Effector CD8-positive, alpha-beta T cell (primary cell): ENCODE measurements around the gene ZNF146.
A peak's percentile ranks its signal among the peaks of the same experiment; 100 is the strongest.
"Not testable (repeated sequence)": the region's sequence is repeated elsewhere in the genome, so short reads cannot be mapped to it uniquely, and the experiment has no call there.

Experiments used
- DNase-seq: peaks from one replicate; lab custom pipeline; 2025; lab: John Stamatoyannopoulos, UW
- total RNA-seq, 4 experiments: gene quantifications; one replicate each; lab custom pipeline; 2026; lab: John Stamatoyannopoulos, UW

The ZNF146 gene
- total RNA-seq, result 167 to 218 (median 199) reads per million in 4 experiments

DNA sequence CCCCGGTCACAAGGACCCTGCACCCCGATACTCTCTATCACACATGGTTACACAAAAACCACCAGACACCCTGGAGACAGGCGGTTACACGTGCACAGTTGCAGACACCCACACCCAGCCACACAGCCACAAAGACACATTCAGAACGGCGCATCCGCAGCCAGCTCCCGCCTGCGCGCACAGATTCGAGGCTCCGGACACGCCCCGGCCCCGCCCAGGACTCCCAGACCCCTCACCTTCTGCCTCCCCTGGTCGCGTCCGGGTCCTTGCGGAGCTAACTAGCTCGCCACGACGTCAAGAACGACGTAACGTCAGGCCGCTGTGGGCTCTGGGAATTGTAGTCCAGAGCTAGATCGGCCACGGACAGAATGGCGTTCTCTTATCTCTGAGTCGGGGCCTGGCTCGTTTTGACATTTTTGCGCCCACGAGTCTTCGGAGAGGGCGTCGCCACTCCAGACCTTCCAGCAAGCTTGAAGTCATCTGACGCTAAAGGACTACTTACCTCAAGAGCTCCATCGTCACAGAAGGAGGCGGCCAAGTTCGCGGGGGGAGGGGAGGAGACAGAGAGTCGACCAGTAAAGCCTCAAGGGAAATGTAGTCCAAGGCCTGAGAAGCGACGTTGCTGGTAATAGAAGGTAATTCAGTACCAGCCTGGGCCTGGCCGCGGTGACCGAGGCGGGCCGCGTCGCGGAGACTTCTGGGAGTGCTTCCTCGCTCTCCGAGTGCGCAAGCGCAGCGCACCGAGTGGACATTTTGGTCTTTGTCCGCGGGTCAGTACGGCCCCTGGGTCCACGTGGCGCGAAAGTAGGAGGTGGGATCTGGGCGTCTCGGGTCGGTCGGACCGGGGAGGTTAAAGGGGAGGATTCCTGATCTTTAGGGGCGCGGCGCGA is at the start of gene ZNF146, which contains the start of gene ZNF565:
ZNF146 (plus strand) TSS at position 721 of the 890 bp plus-strand sequence. CDS start 21,335 bp downstream, outside the sequence.
ZNF565 (minus strand) TSS at position 280 of the 890 bp plus-strand sequence. CDS start 12,680 bp downstream, outside the sequence.
- DNase-seq, result peak; percentile 92

DNA sequence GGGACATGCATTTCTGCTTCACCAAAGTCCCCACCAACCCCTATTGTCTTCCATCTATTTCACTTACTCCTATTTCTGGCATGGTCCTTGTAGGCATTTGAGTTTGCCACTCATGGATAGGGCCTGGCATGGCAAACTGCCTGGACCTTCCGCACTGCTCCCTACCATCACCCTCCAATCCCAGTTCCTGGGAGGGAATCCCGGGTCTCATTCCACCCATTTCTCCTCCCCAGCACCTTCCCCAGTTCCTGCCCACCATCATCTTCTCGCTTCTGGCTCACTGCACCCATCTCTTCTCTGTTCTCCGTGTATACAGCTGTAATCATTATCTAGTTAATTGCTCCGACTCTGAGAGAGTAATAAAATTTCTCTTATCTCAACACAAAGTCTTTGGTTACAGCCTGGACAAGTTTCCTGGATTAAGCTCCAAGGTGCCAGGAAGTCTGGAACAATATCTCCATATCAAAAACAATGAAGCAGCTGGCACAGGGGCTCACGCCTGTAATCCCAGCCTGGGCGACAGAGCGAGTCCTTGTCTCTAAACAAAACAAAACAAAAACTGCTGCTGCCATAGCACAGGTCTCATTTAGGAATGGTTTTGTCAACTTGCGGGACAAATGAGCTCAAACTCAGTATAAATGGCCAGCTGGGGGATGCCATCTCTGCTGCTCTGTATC is 45.7 kb upstream of the ZNF146 start:
- no peak for DNase-seq

DNA sequence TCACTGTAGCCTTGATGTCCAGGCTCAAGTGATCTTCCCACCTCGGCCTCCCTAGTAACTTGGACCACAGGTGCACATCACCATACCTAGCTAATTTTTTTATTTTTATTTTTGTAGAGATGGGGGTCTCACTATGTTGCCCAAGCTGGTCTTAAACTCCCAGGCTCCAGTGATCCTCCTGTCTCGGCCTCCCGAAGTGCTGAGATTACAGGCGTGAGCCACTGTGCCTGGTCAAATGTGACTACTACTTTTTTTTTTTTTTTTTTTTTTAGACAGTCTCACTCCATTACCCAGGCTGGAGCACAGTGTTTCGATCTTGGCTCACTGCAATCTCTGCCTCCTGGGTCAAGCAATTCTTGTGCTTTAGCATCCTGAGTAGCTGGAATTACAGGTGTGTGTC is 42.1 kb upstream of the ZNF146 start:
- no peak for DNase-seq

DNA sequence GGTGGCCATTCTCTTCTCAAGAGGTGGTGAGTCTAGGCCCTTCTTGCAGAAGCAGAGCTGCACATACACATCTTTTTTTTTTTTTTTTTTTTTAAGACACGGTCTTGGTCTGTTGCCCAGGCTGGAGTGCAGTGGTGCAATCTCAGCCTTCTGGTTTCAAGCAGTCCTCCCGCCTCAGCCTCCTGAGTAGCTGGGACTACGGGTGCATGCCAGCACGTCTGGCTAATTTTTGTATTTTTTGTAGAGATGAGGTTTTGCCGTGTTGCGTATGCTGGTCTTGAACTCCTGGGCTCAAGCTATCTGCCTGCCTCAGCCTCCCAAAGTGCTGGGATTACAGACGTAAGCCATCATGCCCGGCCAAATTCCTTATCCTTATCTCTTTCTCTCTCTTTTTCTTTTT is 41.1 kb upstream of the ZNF146 start:
- not testable (repeated sequence) for DNase-seq

DNA sequence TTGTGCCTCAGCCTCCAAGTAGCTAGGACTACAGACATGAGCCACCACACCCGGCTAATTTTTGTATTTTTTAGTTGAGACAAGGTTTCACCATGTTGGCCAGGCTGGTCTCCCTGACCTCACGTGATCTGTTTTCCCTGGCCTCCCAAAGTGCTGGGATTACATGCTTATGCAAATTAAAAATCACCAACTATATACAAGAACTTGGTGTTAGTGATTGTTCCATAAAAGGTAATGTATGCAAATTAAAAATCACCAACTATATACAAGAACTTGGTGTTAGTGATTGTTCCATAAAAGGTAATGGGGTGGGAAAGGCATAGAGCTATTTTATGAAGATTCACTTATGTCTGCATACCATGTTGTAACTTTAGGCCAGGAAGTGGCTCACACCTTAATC is 35.8 kb upstream of the ZNF146 start:
- DNase-seq, result not testable (repeated sequence)

DNA sequence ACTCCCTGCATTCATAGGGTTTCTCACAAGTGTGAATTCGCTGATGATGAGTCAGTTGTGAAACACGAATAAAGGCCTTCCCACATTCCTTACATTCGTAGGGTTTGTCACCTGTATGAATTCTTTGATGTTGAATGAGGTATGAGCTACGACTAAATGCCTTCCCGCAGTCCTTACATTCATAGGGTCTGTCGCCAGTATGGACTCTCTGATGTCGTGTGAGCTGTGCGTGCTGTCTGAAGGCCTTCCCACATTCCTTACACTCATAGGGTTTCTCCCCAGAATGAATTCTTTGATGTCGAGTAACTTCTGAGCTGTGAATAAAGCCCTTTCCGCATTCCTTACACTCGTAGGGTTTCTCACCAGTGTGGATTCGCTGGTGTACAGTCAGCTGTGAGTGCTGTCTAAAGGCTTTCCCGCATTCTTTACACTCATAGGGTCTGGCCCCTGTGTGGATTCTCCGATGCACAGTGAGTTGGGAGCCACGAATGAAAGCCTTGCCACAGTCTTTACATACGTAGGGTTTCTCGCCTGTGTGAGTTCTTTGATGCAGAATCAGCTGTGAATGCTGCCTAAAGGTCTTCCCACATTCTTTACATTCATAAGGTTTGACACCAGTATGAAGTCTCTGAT is 32.2 kb upstream of the ZNF146 start:
- no peak for DNase-seq

DNA sequence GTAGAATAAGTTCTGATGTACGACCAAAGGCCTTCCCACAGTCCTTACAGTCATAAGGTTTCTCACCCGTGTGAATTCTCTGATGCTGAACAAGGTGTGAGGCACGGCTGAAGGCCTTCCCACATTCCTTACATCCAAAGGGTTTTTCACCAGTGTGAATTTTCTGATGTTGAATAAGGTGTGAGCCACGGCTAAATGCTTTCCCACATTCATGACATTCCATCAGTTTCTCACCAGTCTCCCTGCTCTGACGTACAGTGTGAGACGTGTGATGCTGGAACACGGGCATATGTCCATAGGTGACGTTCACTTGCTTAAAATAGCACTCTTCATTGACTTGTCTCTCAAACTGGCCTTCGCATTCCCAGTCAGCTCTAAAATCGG is 31.7 kb upstream of the ZNF146 start:
- no peak for DNase-seq

DNA sequence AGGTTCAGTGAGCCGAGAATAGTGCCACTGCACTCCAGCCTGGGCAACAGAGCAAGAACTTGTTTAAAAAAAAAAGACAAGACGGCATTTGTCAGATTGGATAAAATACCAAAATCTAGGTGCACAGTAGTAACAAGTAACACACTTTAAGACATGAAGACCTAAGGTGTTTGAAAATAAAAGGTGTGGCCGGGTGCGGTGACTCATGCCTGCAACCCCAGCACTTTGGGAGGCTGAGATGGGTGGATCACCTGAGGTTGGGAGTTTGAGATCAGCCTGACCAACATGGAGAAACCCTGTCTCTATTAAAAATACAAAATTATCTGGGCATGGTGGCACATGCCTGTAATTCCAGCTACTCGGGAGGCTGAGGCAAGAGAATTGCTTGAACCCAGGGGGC is 28.2 kb upstream of the ZNF146 start:
- not testable (repeated sequence) for DNase-seq

DNA sequence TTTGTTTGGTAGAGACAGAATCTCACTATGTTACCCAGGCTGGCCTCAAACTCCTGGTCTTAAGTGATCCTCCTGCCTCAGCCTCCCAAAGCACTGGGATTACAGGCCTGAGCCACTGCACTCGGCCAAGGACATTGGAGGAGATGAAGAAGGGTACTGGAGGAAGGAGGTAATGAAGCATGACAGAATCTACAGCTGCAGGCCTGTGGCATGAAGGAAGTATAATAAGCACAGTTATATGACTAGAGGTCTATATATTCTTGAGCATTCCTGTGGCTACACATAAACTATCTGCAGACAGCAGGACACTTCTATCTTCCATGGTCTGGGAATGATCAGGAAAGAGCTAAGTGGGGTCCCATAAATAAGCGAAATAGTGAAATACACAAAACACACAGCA is 18.7 kb upstream of the ZNF146 start:
- no peak for DNase-seq

DNA sequence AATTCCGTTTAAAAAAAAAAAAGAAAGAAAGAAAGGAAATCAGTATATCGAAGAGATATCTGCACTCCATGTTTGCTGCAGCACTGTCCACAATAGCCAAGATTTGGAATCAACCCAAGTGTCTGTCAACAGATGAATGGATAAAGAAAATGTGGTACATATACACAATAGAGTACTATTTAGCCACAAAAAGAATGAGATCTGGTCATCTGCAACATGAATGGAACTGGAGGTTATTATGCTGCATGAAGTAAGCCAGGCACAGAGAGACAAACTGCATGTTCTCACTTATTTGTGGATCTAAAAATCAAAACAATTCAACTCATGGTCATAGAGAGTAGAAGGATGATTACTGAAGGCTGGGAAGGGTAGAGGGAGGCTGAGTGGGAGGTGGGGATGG is 16.8 kb upstream of the ZNF146 start:
- DNase-seq, result no peak

DNA sequence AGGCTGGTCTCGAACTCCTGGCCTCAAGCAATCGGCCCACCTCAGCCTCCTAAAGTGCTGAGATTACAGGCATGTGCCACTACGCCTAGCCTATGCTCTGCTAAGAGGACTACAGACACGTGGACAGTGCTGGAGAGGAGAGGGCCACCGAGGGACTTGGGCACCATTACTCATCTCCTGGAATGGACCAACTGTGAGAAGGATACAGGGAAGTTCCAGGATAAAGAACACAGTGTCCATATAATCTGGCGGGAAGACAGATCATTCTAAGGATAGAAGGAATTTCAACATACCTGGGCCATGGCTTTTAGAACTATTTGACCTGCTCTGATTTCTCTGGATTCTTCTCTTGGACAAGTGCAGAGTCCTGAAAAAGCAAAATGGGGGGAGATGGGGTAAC is 13.2 kb upstream of the ZNF146 start:
- DNase-seq, result no peak

DNA sequence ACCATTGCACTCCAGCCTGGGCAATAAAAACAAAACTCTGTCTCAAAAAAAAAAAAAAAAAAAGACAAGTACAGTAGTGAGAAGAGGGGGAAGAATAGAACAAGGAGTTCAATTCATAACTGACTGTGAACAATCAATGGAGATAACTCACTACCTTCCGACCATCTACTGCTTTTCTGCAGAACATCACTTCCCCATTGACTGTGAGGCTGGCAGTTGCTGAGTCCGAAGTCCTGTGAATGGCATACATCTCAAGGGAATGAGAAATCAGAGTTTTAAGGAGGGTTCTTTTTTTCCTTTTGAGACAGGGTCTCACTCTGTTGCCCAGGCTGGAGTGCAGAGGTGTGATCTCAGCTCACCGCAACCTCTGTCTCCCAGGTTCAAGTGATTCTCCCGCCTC is 11.6 kb upstream of the ZNF146 start:
- DNase-seq, result no peak

DNA sequence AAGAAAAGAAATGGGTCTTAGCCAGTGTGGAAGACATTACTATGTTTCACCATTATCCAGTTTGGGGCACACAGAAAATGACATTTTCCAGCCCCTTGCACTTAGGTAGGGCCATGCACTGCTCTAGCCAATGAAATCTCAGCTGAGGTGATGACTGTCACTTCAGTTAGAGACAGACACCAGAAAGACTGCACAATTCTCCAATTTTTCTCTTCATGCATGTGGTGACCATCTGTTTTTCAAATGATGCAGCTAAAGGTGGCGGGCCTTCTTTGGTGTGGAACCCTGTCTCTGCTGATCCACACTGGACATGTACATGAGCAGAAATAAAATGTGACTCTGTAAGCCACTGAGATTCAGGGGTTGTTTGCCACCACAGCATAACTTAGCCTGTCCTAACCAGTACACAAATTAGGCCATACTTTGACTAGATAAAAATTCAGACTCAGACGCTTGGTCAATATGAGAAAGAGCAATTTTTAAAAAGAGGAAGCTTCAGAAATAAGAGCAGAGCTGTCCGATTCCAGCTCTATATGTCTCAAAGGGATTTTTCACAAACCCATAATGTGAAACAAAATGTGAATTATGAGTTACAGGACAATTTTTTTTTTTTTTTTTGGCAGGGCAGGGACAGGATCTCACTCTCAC is 7.2 kb upstream of the ZNF146 start:
- DNase-seq, result no peak

DNA sequence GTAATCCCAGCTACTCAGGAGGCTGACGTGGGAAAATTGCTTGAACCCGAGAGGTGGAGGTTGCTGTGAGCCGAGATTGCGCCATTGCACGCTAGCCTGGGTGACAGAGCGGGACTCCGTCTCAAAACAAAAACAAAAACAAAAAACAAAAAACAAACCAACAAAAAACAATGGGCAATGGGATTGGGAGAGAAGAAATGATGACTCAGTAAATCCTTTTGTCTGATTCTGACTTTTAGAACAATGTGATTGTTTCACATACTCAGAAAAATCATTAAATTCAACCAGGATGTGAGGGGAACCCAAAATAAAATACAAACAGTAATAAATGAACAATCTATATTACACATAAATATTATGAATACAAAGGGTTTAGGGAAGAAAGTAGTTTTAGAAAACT is 5.5 kb upstream of the ZNF146 start:
- DNase-seq, result no peak

DNA sequence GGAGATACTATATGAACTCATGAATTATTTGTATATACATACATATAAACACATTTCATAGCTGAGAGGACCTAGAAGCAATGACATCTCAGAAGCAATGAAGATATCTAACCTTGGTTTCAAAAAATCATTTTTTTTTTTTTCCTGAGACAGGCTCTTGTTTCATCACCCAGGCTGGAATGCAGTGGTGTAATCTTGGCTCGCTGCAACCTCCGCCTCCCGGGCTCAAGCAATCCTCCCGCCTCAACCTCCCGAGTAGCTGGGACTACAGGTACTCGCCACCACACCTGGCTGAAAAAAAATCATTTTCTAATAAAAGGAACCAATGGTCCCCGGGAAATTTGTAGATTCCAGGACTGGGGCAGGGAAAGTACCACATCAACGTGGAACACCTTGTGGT is 4.4 kb upstream of the ZNF146 start:
- DNase-seq, result no peak

DNA sequence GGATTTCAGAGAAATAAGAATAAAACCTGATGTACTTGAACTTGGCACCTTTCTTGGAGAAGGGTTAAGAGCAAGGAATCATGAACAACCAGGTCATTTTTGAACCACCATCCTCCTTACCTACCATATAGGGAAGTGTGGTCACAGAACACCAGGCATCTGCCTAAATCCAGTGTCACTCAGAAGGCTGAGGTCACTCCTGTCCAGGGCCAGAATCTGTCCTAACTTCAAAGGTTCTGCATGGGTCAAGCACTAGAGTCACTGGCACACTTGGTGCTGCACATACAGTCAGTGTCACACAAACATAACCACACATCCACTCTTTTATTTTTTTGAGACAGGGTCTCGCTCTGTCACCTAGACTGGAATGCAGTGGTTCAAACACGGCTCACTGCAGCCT is 2.0 kb upstream of the ZNF146 start:
- no peak for DNase-seq

DNA sequence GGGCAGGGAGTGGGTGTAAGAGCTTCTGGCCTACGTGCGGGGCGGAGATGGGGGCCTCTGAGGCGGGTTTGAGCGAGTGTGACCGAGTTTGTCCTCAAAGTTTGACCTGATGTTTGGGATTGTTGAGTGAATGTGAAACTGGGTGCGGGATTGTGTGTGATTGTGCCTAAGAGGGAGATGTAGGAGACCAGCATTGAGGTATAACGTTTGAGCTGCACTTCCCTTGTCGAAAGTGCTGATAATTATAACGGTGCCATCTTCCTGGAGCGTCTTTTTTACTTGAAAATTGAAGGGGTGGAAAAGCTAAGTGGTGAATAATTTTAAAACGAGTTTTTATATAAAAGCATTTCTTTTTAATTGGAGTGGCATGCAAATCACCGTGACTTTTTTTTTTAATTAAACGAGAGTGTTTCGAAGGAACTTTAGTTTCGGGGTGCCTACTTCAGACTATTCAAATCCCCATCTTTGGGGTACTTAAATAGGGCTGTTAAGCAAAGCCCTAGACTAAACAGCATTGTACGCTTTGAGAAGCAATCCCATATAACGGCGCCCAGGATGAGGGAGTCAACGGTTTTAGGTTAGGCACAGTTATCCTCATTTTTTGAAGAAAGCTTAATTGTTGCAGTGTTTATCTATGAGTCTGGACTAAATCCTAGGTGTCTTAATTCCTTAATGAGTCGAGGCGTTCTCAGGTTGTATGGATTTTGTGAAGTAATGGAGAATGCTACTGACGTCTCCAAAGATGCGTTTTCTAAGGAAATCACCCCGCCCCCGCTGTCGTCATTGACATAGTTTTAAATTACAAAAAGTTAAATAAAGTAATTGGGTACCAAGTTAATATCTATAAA is 594 bp downstream of the ZNF146 start:
- DNase-seq, result no peak

DNA sequence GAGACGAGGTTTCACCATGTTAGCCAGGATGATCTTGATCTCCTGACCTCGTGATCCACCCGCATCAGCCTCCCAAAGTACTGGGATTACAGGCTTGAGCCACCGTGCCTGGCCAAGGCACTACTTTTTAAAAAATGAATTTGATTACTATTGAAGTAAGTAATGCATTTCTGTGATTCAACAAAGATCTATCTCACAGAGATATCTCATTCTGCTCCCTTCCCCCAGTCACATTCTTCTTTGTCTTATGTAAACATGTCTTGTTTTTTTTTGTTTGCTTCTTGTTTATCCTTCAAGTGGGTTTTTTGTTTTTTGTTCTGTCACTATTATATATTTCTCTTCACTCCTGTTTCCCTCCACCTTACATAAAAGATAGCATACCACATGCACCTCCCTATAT is 6.6 kb downstream of the ZNF146 start:
- DNase-seq, result no peak

DNA sequence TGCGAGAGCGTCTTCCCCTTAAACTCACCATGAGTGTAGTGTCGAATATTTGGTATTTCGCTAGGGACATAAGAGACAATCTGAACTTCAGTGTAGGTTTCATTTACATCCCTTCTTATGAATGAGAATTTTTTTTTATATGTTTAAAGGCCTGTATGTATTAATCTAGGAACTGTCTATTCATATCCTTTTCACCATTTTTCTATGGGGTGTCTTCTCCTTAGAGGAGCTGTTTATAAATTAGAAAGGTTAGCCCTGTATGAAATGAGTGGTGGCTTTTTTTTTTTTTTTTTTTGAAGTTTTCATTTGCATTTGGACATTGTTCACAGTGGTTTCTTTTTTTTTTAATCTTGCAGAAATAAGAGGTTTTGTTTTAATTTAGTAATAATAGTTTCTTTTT is 7.6 kb downstream of the ZNF146 start:
- DNase-seq, result no peak

DNA sequence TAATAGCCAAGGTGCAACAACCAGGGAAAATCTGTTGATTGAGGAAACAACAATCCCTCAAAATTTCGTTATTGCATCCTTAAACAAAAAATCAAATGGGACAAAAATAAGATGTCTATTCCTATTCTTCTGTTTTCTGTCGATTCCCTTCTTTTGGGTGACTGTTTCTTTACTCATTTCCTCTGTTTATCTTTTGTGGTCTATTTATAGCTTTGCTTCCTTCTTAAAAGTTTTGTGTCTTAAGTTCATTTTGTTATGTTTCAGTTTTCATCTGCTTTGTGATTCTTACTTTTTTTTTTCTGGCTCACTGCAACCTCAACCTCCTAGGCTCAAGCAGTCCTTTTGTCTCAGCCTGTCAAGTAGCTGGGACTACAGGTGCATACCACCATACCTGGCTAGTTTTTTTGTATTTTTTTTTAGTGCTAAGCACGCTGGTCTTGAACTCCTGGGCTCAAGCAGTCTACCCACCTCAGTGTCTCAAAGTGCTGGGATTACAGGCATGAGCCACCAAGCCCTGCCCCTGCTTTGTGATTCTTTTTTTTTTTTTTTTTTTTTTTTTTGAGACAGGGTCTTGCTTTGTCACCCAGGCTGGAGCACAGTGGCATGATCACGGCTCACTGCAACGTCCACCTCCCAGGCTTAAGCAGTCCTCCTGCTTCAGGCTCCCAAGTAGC is 10.4 kb downstream of the ZNF146 start:
- no peak for DNase-seq

DNA sequence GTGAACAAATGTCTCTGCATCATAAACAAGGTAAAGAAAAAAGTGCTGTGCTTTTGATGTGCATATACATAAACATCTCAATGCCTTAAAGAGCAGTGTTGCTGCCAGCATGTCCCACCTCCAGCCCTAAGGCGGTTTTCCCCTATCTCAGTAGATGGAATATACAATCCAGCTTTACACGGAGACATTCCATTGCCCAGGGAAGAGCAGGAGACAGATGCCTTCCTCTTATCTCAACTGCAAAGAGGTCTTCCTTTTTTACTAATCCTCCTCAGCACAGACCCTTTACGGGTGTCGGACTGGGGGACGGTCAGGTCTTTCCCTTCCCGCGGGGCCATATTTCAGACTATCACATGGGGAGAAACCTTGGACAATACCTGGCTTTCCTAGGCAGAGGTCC is 18.7 kb downstream of the ZNF146 start:
- DNase-seq, result not testable (repeated sequence)
